Endothelial cell of umbilical vein (primary cell): ENCODE measurements around the gene APOL4. TPM values are rescaled to one million over a fixed set of nuclear protein-coding genes. Genes with fewer than 3 reads are reported as not detected.

Experiments
- BruUV-seq: library from RNA; stranded (reverse); fragments of 400-500 nt; replicated peaks from 2 replicates; lab custom pipeline; 2021; lab: Mats Ljungman, UMichigan
- CTCF ChIA-PET: fragments of 300-600, 350-600 bp; sonication (Branson Sonifier 250); formaldehyde crosslinking; loops from one replicate; lab custom pipeline; 2021; ENCODE audit warnings: antibody characterized with exemption, inconsistent platforms; lab: Charles Lee
- POLR2A ChIA-PET: fragments of 300-600, 350-600 bp; sonication (Branson Sonifier 250); formaldehyde crosslinking; loops from one replicate; lab custom pipeline; 2021; ENCODE audit warnings: antibody characterized with exemption, inconsistent platforms; lab: Charles Lee
- DNase-seq: peaks from one replicate; pipeline ENCODE4 v3.0.0-alpha.2; 2011; ENCODE audit warnings: low read depth, low spot score
- FAIRE-seq: peaks from 2 replicates; lab custom pipeline; 2011; peaks lifted over from hg19 to GRCh38; lab: Jason Lieb, UNC
- H2AFZ ChIP-seq: 2 replicates; pipeline ENCODE4 v1.6.0; 2012; ENCODE audit warnings: low read depth, low read length, control low read depth, inconsistent platforms
- H3K27ac ChIP-seq: 2 replicates; pipeline ENCODE4 v1.5.1; 2011; ENCODE audit warnings: low read depth, mild to moderate bottlenecking, control low read depth, low read length, moderate library complexity; ENCODE audit not compliant: insufficient read depth
- H3K27me3 ChIP-seq, 2 experiments: 2 replicates each; pipeline versions ENCODE4 v1.6.0 to v1.6.1; 2011; ENCODE audit warnings: low read length in 2 of 2, mixed read lengths in 1 of 2; ENCODE audit not compliant: control insufficient read depth in 2 of 2, insufficient read depth in 2 of 2
- H3K36me3 ChIP-seq, 2 experiments: 2 replicates in 1 of 2; 3 replicates in 1 of 2; pipeline ENCODE4 v1.5.1; 2011; ENCODE audit warnings: low read length in 2 of 2, mild to moderate bottlenecking in 1 of 2, moderate library complexity in 1 of 2; ENCODE audit not compliant: control insufficient read depth in 2 of 2, insufficient read depth in 2 of 2; ENCODE audit errors: extremely low read depth in 1 of 2
- H3K4me1 ChIP-seq: 3 replicates; pipeline ENCODE4 v1.5.1; 2011; ENCODE audit warnings: mild to moderate bottlenecking, low read length; ENCODE audit not compliant: control insufficient read depth, insufficient read depth; ENCODE audit errors: extremely low read depth
- H3K4me2 ChIP-seq: 2 replicates; pipeline ENCODE4 v1.6.1; 2011; ENCODE audit warnings: low read length, control low read depth, mixed read lengths; ENCODE audit not compliant: insufficient read depth
- H3K4me3 ChIP-seq, 3 experiments: fragments of 200-600 bp in 1 of 3; sonication (generic), shearing (Covaris generic) in 1 of 3; replicated peaks in 1 of 3; 2 replicates each; pipeline ENCODE4 v1.5.1; 2011 to 2016; ENCODE audit warnings: control low read depth in 3 of 3, low read length in 3 of 3, mild to moderate bottlenecking in 2 of 3, inconsistent platforms in 1 of 3, low read depth in 1 of 3, moderate library complexity in 1 of 3; ENCODE audit not compliant: insufficient read depth in 1 of 3
- H3K79me2 ChIP-seq: 2 replicates; pipeline ENCODE4 v1.6.0; 2012; ENCODE audit warnings: low read length, inconsistent platforms; ENCODE audit not compliant: control insufficient read depth, insufficient read depth
- H3K9ac ChIP-seq: replicated peaks from 2 replicates; pipeline ENCODE3; 2011; ENCODE audit warnings: low read length, control low read depth; ENCODE audit not compliant: insufficient read depth; ENCODE audit errors: extremely low read depth
- H3K9me1 ChIP-seq: replicated peaks from 3 replicates; pipeline ENCODE4 v1.6.0; 2011; ENCODE audit warnings: mild to moderate bottlenecking, low read length; ENCODE audit not compliant: control insufficient read depth, insufficient read depth; ENCODE audit errors: extremely low read depth
- H3K9me3 ChIP-seq: replicated peaks from 2 replicates; pipeline ENCODE4 v1.5.1; 2012; ENCODE audit warnings: low read length, inconsistent platforms; ENCODE audit not compliant: control insufficient read depth, insufficient read depth
- H4K20me1 ChIP-seq: replicated peaks from 2 replicates; pipeline ENCODE3; 2011; ENCODE audit warnings: mild to moderate bottlenecking, low read length; ENCODE audit not compliant: control insufficient read depth, insufficient read depth; ENCODE audit errors: extremely low read depth
- EZH2 ChIP-seq: IDR thresholded peaks from 2 replicates; pipeline ENCODE4 v1.6.1; 2012; ENCODE audit warnings: borderline replicate concordance, low read depth, mild to moderate bottlenecking, moderate library complexity, low read length, inconsistent platforms; ENCODE audit not compliant: severe bottlenecking
- FOS ChIP-seq: IDR thresholded peaks from 2 replicates; pipeline ENCODE4 v1.6.1; 2011; ENCODE audit warnings: mild to moderate bottlenecking, low read length, moderate library complexity, borderline replicate concordance; ENCODE audit not compliant: insufficient read depth
- GATA2 ChIP-seq: IDR thresholded peaks from 2 replicates; pipeline ENCODE4 v1.7.0; 2011; ENCODE audit warnings: low read depth, mild to moderate bottlenecking, moderate library complexity, mixed read lengths, low read length; ENCODE audit not compliant: insufficient read length, insufficient read depth
- JUN ChIP-seq: IDR thresholded peaks from 2 replicates; pipeline ENCODE4 v1.6.1; 2011; ENCODE audit warnings: borderline replicate concordance, low read depth; ENCODE audit not compliant: insufficient read length, insufficient read depth
- POLR2A ChIP-seq: IDR thresholded peaks from 2 replicates; pipeline ENCODE4 v1.6.1; 2012; ENCODE audit warnings: low read depth, mild to moderate bottlenecking, control low read depth, low read length
- dilution Hi-C: fragments of 300-500 bp; cut with MboI; formaldehyde crosslinking; loops from one replicate; pipeline ENCODE4 v1.15.0; 2019; ENCODE audit warnings: low sequenced_read_pairs; ENCODE audit not compliant: extremely low pct_ligation_motif_present
- intact Hi-C: fragments of 100-400 bp; cut with micrococcal nuclease; formaldehyde crosslinking; loops from one replicate; pipeline ENCODE4 v1.10.0; 2022
- polyA plus RNA-seq, 4 experiments: library from polyadenylated mRNA; depleted of rRNA in 3 of 4; stranded (reverse) in 3 of 4; unstranded in 1 of 4; fragments of >200 nt; gene quantifications; 2 replicates each; pipeline versions ENCODE4 v1.2.1 to v1.2.3, GENCODE V29; 2011 to 2012; ENCODE audit warnings: missing spikeins in 1 of 4
- total RNA-seq: library from RNA; stranded (reverse); gene quantifications from 2 replicates; pipeline ENCODE4 v1.2.3, GENCODE V29; 2021
- TF ChIP-seq, protein P1 (sequence below), 2 donors: IDR thresholded peaks; 1 replicate in 1 of 2; 2 replicates in 1 of 2; pipeline ENCODE4 v1.5.1; 2011; ENCODE audit warnings: low read length in 2 of 2, mild to moderate bottlenecking in 2 of 2, moderate library complexity in 2 of 2, control low read depth in 1 of 2, inconsistent platforms in 1 of 2, low read depth in 1 of 2; ENCODE audit not compliant: insufficient read depth in 1 of 2; ENCODE audit errors: extremely low read depth in 1 of 2

Gene APOL4
- total and polyA plus RNA-seq, 2 donors (not counting 3 experiments of a cell fraction or from before 2014, with no cell fraction given), result 0.33 to 0.97 TPM

DNA sequence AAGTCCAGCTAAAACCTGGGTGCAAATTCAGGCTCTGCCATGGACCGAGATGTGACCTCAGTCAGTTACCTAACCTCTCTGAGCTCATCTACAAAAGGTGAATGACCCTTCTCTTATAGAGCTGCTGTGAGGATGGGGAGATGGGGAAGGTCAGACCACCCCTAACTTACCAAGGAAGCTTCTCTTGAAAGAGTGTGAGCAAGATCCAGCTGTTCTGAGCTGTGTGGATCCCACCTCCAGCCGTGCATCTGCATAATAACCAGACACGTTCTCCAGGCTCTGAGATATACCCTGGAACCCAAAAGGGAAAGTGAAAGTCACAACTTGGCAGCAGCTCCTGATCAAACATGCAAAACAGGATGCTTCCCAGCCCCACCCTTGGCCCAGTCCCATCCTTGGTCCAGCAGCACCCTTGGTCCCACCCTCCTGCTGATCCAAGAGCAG lies 41.1 kb downstream of the APOL4 start, which contains the start of gene APOL3:
Gene APOL3, minus strand, starts transcription at position 257 of the 444 bp plus-strand sequence. CDS start 11,700 bp downstream, outside the sequence.
- intact Hi-C loops, result no loop called here
- no TSS peak for BruUV-seq

More for the DNA sequence above, 41.1 kb downstream of the APOL4 start, which contains the start of gene APOL3:
- H3K9ac ChIP-seq, result no peak within 1 kb of the TSS
- H3K4me3 ChIP-seq, result peak within 1 kb of the TSS in 1 of 3 experiments; percentile 13
- ChIA-PET POLR2A (no interaction called here), CTCF (interaction anchor here (0.9 to 2.7 kb wide), 4 partner anchors 12 to 20 kb away, joined by 3 to 26 read pairs (median 6); no protein-coding TSS in a partner anchor)
- no peak for TF ChIP-seq GATA2
- TF ChIP-seq EZH2, result no peak
- TF ChIP-seq FOS, result no peak
- TF ChIP-seq, protein P1, sequence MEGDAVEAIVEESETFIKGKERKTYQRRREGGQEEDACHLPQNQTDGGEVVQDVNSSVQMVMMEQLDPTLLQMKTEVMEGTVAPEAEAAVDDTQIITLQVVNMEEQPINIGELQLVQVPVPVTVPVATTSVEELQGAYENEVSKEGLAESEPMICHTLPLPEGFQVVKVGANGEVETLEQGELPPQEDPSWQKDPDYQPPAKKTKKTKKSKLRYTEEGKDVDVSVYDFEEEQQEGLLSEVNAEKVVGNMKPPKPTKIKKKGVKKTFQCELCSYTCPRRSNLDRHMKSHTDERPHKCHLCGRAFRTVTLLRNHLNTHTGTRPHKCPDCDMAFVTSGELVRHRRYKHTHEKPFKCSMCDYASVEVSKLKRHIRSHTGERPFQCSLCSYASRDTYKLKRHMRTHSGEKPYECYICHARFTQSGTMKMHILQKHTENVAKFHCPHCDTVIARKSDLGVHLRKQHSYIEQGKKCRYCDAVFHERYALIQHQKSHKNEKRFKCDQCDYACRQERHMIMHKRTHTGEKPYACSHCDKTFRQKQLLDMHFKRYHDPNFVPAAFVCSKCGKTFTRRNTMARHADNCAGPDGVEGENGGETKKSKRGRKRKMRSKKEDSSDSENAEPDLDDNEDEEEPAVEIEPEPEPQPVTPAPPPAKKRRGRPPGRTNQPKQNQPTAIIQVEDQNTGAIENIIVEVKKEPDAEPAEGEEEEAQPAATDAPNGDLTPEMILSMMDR (IDR thresholded peaks at IDR 0.05; ENCODE audit: extremely low read depth in 1 of 2, insufficient read depth in 1 of 2, low read depth in 1 of 2, low read length in 2 of 2), result no peak
- no peak for TF ChIP-seq POLR2A
- no peak for TF ChIP-seq JUN
- H3K4me2 ChIP-seq, result no peak within 1 kb of the TSS
- H3K36me3 ChIP-seq, result no peaks in the 10 kb centered on the region
- H3K9me1 ChIP-seq, result no peaks in the 10 kb centered on the region
- dilution Hi-C loops, result no loop called here
- peak; percentile 85 for DNase-seq
- FAIRE-seq, result no peak
- no peak within 1 kb of the TSS for H3K27ac ChIP-seq
- H3K79me2 ChIP-seq, result no peaks in the 10 kb centered on the region
- H2AFZ ChIP-seq, result peak within 1 kb of the TSS; percentile 65
- no peaks in the 10 kb centered on the region for H3K9me3 ChIP-seq
- no peaks in the 10 kb centered on the region for H4K20me1 ChIP-seq
- H3K4me1 ChIP-seq, result peaks cover 35% of the 10 kb centered on the region
- peaks cover 3 to 7% of the 10 kb centered on the region in 2 experiments for H3K27me3 ChIP-seq
